ENCODE measurements around the gene PLPPR5.
"Not testable (repeated sequence)": the region's sequence is repeated elsewhere in the genome, so short reads cannot be mapped to it uniquely, and the experiment has no call there.

PLPPR5 gene

GRCh38 chr1:99004861-99005442 lies at the start of gene PLPPR5:
Gene PLPPR5, minus strand, starts transcription at chr1:99004861. Its CDS starts 190 bp downstream, at chr1:99004671.
- DNase-seq (ENCODE audit: low spot score): no peak

- DNase-seq (ENCODE audit: low spot score): no peak
Observed at GRCh38 chr1:99051611-99052283, 47.1 kb upstream of the PLPPR5 start.

- no peak for DNase-seq (ENCODE audit: low spot score)
Observed at GRCh38 chr1:99049745-99050144, 45.1 kb upstream of the PLPPR5 start.

- not testable (repeated sequence) for DNase-seq (ENCODE audit: low spot score)
Observed at GRCh38 chr1:99036746-99037145, 32.1 kb upstream of the PLPPR5 start.

GRCh38 chr1:99018313-99018712 lies 13.7 kb upstream of the PLPPR5 start:
- no peak for DNase-seq (ENCODE audit: low spot score)

- no peak for DNase-seq (ENCODE audit: low spot score)
Observed at GRCh38 chr1:99017655-99018054, 13.0 kb upstream of the PLPPR5 start.

GRCh38 chr1:99010679-99011078 lies 6.0 kb upstream of the PLPPR5 start:
- no peak for DNase-seq (ENCODE audit: low spot score)

GRCh38 chr1:99007366-99007765 lies 2.7 kb upstream of the PLPPR5 start:
- no peak for DNase-seq (ENCODE audit: low spot score)

- no peak for DNase-seq (ENCODE audit: low spot score)
Observed at GRCh38 chr1:99005537-99005942, 879 bp upstream of the PLPPR5 start.

- no peak for DNase-seq (ENCODE audit: low spot score)
Observed at GRCh38 chr1:99004254-99004860, 304 bp downstream of the PLPPR5 start.

- DNase-seq (ENCODE audit: low spot score): no peak
Observed at GRCh38 chr1:99003581-99004253, 944 bp downstream of the PLPPR5 start.

- DNase-seq (ENCODE audit: low spot score): no peak
Observed at GRCh38 chr1:98992844-98993243, 11.8 kb downstream of the PLPPR5 start.

- DNase-seq (ENCODE audit: low spot score): peak; percentile 27
Observed at GRCh38 chr1:98991127-98992012, 13.3 kb downstream of the PLPPR5 start.

- DNase-seq (ENCODE audit: low spot score): no peak
Observed at GRCh38 chr1:98989556-98989907, 15.1 kb downstream of the PLPPR5 start.

- DNase-seq (ENCODE audit: low spot score): no peak
Observed at GRCh38 chr1:98988904-98989555, 15.6 kb downstream of the PLPPR5 start.

- DNase-seq (ENCODE audit: low spot score): no peak
Observed at GRCh38 chr1:98985687-98986086, 19.0 kb downstream of the PLPPR5 start.

GRCh38 chr1:98981917-98982513 lies 22.6 kb downstream of the PLPPR5 start:
- DNase-seq (ENCODE audit: low spot score): no peak

- no peak for DNase-seq (ENCODE audit: low spot score)
Observed at GRCh38 chr1:98979463-98979862, 25.2 kb downstream of the PLPPR5 start.

- DNase-seq (ENCODE audit: low spot score): no peak
Observed at GRCh38 chr1:98975810-98976209, 28.9 kb downstream of the PLPPR5 start.

GRCh38 chr1:98975113-98975512 lies 29.5 kb downstream of the PLPPR5 start:
- DNase-seq (ENCODE audit: low spot score): peak; percentile 45
